ENCODE data around the gene ZGLP1. TPM values are rescaled to one million over a fixed set of nuclear protein-coding genes. Genes with fewer than 3 reads are reported as not detected.

Gene ZGLP1
- total and polyA plus RNA-seq, 10 donors, result 2.7 to 24.1 (median 4.2) TPM

- H3K4me3 ChIP-seq, result no peak overlapping the region
- peaks cover 12 to 26% (median 21%) of the 10 kb centered on the region in 6 donors for H3K4me1 ChIP-seq
- H3K27me3 ChIP-seq (replicated peaks in 1 of 7), result no peaks in the 10 kb centered on the region
- DNase-seq, result no peak
- H3K27ac ChIP-seq, result no peak overlapping the region
- H3K36me3 ChIP-seq, result peaks cover 0 to 83% (median 76%) of the 10 kb centered on the region in 6 donors
- WGBS, 5 donors, result 88 to 94% (median 91%) methylated on average over 13 of the region's 13 CpGs
- TF ChIP-seq POLR2AphosphoS5 (IDR thresholded peaks at IDR 0.05) (no peak), POLR2A (IDR thresholded peaks at IDR 0.05) (no peak)
- TF ChIP-seq, protein P1, sequence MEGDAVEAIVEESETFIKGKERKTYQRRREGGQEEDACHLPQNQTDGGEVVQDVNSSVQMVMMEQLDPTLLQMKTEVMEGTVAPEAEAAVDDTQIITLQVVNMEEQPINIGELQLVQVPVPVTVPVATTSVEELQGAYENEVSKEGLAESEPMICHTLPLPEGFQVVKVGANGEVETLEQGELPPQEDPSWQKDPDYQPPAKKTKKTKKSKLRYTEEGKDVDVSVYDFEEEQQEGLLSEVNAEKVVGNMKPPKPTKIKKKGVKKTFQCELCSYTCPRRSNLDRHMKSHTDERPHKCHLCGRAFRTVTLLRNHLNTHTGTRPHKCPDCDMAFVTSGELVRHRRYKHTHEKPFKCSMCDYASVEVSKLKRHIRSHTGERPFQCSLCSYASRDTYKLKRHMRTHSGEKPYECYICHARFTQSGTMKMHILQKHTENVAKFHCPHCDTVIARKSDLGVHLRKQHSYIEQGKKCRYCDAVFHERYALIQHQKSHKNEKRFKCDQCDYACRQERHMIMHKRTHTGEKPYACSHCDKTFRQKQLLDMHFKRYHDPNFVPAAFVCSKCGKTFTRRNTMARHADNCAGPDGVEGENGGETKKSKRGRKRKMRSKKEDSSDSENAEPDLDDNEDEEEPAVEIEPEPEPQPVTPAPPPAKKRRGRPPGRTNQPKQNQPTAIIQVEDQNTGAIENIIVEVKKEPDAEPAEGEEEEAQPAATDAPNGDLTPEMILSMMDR (IDR thresholded peaks at IDR 0.05 in 8 of 11, conservative IDR thresholded peaks at IDR 0.05 in 3 of 11), result no peak
- intact Hi-C loops (cut with DNase I; ENCODE audit: low total_unique reads), result no loop called here
- H3K9me3 ChIP-seq, result no peaks in the 10 kb centered on the region
Measured at GRCh38 chr19:10318807-10319682, 9.4 kb upstream of the ZGLP1 start.

DNA sequence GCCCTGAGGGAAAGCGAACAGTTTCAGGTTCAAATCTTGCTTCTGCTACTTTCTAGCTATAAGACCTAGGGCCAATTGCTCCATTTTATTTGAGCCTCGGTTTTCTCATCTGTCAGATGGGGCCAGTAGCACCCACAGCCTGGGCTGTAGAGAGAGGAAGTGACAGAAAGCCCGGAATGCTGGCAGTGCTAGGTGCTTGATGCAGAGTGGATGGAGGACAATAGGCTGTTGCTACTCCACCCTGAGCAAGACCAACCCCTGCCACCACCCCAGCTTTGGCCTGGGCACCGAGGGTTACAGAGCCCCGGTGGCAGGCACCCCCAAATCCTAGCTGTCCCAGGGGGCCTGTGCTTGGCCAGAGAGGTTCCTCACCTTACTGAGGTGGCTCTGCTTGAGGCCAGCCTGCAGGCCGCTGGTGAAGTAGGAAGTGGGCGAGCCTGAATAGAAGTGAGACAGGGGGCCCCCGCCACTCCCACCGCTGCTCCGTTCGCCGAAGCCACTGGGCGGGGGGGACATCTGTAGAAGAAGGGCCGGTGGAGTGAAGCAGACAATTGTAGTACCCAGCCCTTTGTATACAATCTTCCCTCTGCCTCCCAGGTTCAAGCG lies 8.3 kb upstream of the ZGLP1 start:
- Histone ChIP-seq H3K36me3 (peaks cover 0 to 76% (median 66%) of the 10 kb centered on the region in 6 donors), H3K27ac (no peak overlapping the region), H3K27me3 (replicated peaks in 1 of 7) (no peaks in the 10 kb centered on the region), H3K9me3 (no peaks in the 10 kb centered on the region), H3K4me1 (peaks cover 12 to 26% (median 21%) of the 10 kb centered on the region in 6 donors), H3K4me3 (no peak overlapping the region)
- 90 to 96% (median 92%) methylated on average over 12 to 15 of the region's 15 CpGs for WGBS, 5 donors
- DNase-seq, result no peak
- intact Hi-C loops (cut with DNase I; ENCODE audit: low total_unique reads), result no loop called here
- TF ChIP-seq POLR2AphosphoS5 (IDR thresholded peaks at IDR 0.05) (no peak), POLR2A (IDR thresholded peaks at IDR 0.05) (no peak)
- TF ChIP-seq, protein P1 (IDR thresholded peaks at IDR 0.05 in 8 of 11, conservative IDR thresholded peaks at IDR 0.05 in 3 of 11), result no peak

- Histone ChIP-seq H3K9me3 (no peaks in the 10 kb centered on the region), H3K36me3 (peaks cover 0 to 75% (median 59%) of the 10 kb centered on the region in 6 donors), H3K27ac (peak overlapping the region in 1 of 8 donors; percentile 77), H3K4me3 (no peak overlapping the region), H3K4me1 (peaks cover 12 to 26% (median 21%) of the 10 kb centered on the region in 6 donors), H3K27me3 (replicated peaks in 1 of 7) (no peaks in the 10 kb centered on the region)
- intact Hi-C loops (cut with DNase I; ENCODE audit: low total_unique reads), result no loop called here
- TF ChIP-seq POLR2AphosphoS5 (IDR thresholded peaks at IDR 0.05), result no peak
- no peak for TF ChIP-seq POLR2A (IDR thresholded peaks at IDR 0.05)
- TF ChIP-seq, protein P1 (IDR thresholded peaks at IDR 0.05 in 8 of 11, conservative IDR thresholded peaks at IDR 0.05 in 3 of 11), result no peak
- DNase-seq, result no peak
- WGBS, 5 donors, result 79 to 92% (median 88%) methylated on average over 20 to 29 of the region's 29 CpGs
Measured at GRCh38 chr19:10317045-10317856, 7.6 kb upstream of the ZGLP1 start.
